Mucosa of descending colon (tissue), 3 donors: ENCODE data around the gene GPR132. TPM values are rescaled to one million over a fixed set of nuclear protein-coding genes. Genes with fewer than 3 reads are reported as not detected.

Source experiments
- ATAC-seq: fragments of 200-7000 bp; cut with Tn5 transposase; one replicate; pipeline ENCODE4 v1.9.1; 2020; ENCODE audit warnings: mild to moderate bottlenecking, moderate library complexity
- DNase-seq, 3 donors: peaks; one replicate each; pipeline ENCODE4 v3.0.0-alpha.2; 2020
- H3K36me3 ChIP-seq: fragments of 200-600 bp; one replicate; pipeline ENCODE4 v1.8.0; 2021; ENCODE audit warnings: low read depth, mild to moderate bottlenecking
- H3K4me1 ChIP-seq: fragments of 200-600 bp; one replicate; pipeline ENCODE4 v1.8.0; 2021; ENCODE audit warnings: low read depth, mild to moderate bottlenecking
- H3K4me3 ChIP-seq: fragments of 200-600 bp; one replicate; pipeline ENCODE4 v1.8.0; 2021; ENCODE audit warnings: mild to moderate bottlenecking
- H3K9me3 ChIP-seq: fragments of 200-600 bp; one replicate; pipeline ENCODE4 v1.8.0; 2021; ENCODE audit warnings: mild to moderate bottlenecking
- intact Hi-C, 2 donors: fragments of 100-400 bp; cut with DNase I in 1 of 2; cut with micrococcal nuclease in 1 of 2; formaldehyde crosslinking; loops; one replicate each; pipeline versions ENCODE4 v1.11.0 to v1.11.1; 2022; cut with DNase I, micrococcal nuclease
- total RNA-seq, 3 donors: library from RNA; stranded (reverse); fragmentation: NEBNext Ultra II Directional in 2 of 3; extraction: Animal tissue kit (Norgen Biotek cat#: 25700) in 2 of 3; gene quantifications; one replicate each; pipeline versions ENCODE4 v1.2.1 to v1.2.4, GENCODE V29; 2021 to 2023
- TF ChIP-seq, protein P1 (sequence below): fragments of 200-600 bp; IDR thresholded peaks from one replicate; pipeline ENCODE4 v1.8.0; 2022; ENCODE audit warnings: antibody characterized with exemption, mild to moderate bottlenecking
- donor health status: DM: no; HTN: no; CAD: no; lungs with moderate emphysema.
- donor health status: DM: no; HTN: no; CAD: no.
- donor health status: DM: no; HTN: yes; CAD: no.

The GPR132 gene
- total RNA-seq, 3 donors from 2014 or later = 1.7 to 4.0 (median 3.1) TPM

DNA sequence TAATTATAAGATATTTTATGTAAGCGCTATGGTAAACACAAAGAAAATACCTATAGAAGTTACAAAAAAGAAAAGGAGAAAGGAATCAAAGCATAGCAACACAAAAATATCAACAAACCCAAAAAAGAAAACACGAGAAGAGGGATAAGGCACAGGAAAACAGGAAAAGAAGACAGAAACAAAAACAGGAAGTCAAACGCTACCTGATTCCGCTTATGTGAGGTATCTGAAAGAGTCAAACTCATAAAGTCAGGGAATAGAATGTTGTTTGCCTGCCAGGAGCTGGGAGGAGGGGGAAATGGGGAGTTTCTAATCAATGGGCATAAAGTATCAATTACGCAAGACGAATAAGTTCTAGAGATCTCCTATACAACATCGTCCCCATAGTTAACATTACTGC, 39.9 kb upstream of the GPR132 start:
- peaks cover 3% of the 10 kb centered on the region for H3K4me1 ChIP-seq
- no peaks in the 10 kb centered on the region for H3K36me3 ChIP-seq
- no peak for ATAC-seq
- intact Hi-C loops = no loop called here
- TF ChIP-seq, protein P1, sequence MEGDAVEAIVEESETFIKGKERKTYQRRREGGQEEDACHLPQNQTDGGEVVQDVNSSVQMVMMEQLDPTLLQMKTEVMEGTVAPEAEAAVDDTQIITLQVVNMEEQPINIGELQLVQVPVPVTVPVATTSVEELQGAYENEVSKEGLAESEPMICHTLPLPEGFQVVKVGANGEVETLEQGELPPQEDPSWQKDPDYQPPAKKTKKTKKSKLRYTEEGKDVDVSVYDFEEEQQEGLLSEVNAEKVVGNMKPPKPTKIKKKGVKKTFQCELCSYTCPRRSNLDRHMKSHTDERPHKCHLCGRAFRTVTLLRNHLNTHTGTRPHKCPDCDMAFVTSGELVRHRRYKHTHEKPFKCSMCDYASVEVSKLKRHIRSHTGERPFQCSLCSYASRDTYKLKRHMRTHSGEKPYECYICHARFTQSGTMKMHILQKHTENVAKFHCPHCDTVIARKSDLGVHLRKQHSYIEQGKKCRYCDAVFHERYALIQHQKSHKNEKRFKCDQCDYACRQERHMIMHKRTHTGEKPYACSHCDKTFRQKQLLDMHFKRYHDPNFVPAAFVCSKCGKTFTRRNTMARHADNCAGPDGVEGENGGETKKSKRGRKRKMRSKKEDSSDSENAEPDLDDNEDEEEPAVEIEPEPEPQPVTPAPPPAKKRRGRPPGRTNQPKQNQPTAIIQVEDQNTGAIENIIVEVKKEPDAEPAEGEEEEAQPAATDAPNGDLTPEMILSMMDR = no peak
- H3K9me3 ChIP-seq = no peaks in the 10 kb centered on the region
- no peak overlapping the region for H3K4me3 ChIP-seq
- DNase-seq = no peak

DNA sequence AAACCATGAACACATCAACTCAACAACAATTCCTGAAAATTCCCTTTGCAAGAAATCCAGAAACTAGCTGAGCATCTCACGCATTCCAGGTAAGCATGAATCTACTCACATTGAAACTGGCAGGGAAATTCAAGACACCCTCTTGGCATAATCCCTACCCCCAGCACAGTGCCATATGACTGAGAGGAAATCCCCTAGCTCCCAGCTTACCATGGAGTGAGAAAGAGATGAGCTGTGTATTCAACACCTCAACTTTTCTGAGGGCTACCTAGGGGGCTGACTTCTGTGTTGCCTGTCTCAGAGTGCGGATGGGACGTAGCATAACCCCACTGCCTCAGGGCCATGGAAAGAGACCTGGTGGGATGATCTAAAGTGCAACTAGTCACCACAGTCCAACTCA, 37.7 kb upstream of the GPR132 start:
- Histone ChIP-seq H3K4me3 (no peak overlapping the region), H3K4me1 (peaks cover 3% of the 10 kb centered on the region), H3K9me3 (peaks cover 3% of the 10 kb centered on the region), H3K36me3 (no peaks in the 10 kb centered on the region)
- TF ChIP-seq, protein P1 = no peak
- intact Hi-C loops = no loop called here
- DNase-seq (no peak), ATAC-seq (no peak)

DNA sequence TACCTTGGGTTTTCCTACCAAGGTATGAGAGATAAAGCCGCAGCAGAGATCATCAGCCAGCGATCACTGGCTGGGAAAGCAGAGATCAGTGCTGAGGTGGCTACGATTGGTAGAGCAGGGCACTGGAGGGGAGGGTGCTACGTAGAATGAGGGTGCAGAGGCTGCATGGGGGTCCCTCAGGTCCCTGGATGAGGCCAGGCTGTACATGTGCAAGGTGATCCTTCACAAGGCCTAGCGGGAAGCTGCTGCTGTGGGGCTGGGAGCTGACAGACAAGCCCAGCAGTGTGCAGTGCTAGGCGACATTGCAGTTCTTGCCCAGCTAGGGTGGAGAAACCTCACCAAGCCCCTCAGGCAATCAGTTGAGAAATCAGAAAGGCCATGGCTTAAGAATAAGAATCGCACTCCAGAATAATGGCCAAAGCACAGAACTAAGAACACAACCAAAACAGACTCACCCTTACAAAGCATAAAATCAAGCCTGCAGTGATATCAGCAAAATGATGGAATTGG, 37.2 kb upstream of the GPR132 start:
- TF ChIP-seq, protein P1 = no peak
- no peaks in the 10 kb centered on the region for H3K36me3 ChIP-seq
- ATAC-seq (no peak), DNase-seq (no peak)
- H3K9me3 ChIP-seq = peaks cover 3% of the 10 kb centered on the region
- H3K4me1 ChIP-seq = peaks cover 3% of the 10 kb centered on the region
- no peak overlapping the region for H3K4me3 ChIP-seq
- intact Hi-C loops = no loop called here

DNA sequence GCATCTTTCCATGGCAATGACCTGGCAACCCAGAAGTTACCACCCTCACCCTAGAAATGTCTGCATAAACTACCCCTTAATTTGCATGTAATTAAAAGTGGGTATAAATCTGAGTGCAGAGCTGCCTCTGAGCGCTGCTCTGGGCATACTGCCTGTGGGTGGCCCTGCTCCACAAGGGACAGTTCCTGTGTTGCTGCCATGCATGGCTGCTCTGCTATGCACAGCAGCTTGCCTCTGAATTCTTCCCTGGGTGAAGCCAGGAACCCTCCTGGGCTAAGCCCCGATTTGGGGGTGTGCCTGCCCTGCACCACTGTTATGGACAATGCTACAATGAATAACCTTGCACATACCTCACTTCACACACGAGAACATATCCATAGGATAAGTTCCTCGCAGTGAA, 35.7 kb upstream of the GPR132 start:
- Histone ChIP-seq H3K9me3 (peaks cover 3% of the 10 kb centered on the region), H3K4me3 (no peak overlapping the region), H3K36me3 (no peaks in the 10 kb centered on the region), H3K4me1 (peaks cover 3% of the 10 kb centered on the region)
- DNase-seq = no peak
- intact Hi-C loops = no loop called here
- TF ChIP-seq, protein P1 = no peak
- no peak for ATAC-seq

DNA sequence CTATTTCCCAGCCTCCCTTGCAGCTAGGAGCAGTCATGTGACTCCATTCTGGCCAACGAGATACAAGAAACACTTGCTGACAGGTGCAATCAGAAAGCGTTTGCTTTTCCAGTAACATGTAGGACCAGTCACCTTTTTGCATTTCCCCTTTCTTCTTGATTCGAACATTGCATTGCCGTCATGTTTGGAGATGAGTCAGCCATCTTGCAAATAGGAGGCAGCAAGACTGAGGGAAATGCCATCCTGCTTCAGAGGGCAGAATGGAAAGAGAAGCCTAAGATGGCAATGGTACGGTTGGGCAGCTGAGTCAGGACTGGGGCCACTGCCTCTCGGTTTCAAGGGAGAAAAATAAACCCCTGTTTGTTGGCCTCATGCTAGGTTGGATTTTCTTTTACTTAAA, 34.5 kb upstream of the GPR132 start:
- DNase-seq = no peak
- Histone ChIP-seq H3K9me3 (peaks cover 3% of the 10 kb centered on the region), H3K36me3 (no peaks in the 10 kb centered on the region), H3K4me1 (no peaks in the 10 kb centered on the region), H3K4me3 (no peak overlapping the region)
- TF ChIP-seq, protein P1 = no peak
- intact Hi-C loops = loop anchor here in 1 of 2 donors (10.0 kb wide), 1 partner anchor 65 kb away; the partner anchor contains the start of gene JAG2
- ATAC-seq = no peak

DNA sequence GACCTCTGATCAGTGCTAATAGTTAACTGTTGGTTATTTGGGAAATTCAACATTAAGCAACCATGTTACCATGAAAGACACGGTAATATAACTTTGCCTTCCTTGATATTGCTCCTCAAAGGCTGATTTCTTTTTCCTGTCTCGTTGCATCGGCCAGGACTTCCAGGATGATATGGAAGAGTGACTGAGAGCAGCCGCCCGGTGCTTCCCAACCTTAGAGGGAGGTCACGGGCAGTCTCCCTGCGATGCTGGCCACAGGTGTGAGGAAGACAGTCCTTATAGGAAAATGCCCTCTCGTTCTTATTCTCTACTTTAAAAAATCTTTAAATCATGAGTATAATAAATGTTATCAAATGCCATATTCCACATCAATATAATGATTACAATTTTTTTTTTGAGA, 33.1 kb upstream of the GPR132 start:
- intact Hi-C loops = loop anchor here in 1 of 2 donors (10.0 kb wide), 1 partner anchor 66 kb away; the partner anchor contains the start of gene JAG2
- TF ChIP-seq, protein P1 = no peak

More for the DNA sequence above, 33.1 kb upstream of the GPR132 start:
- Histone ChIP-seq H3K36me3 (no peaks in the 10 kb centered on the region), H3K4me1 (peaks cover 6% of the 10 kb centered on the region), H3K4me3 (no peak overlapping the region), H3K9me3 (peaks cover 3% of the 10 kb centered on the region)
- DNase-seq (no peak), ATAC-seq (no peak)
